CD4-positive, alpha-beta T cell treated with Interferon alpha-2 for 1 hour (primary cell): Measurements from ENCODE around the gene LARP1B.
"Not testable (repeated sequence)": the region's sequence is repeated elsewhere in the genome, so short reads cannot be mapped to it uniquely, and the experiment has no call there.

Source experiments
- DNase-seq, 2 donors: peaks; one replicate each; pipeline ENCODE4 v3.0.0-alpha.2; 2020 to 2022

The LARP1B gene

GRCh38 chr4:128060699-128061565 lies at the start of gene LARP1B:
Gene LARP1B (plus strand): TSS chr4:128061312. CDS start chr4:128074952, 13,640 bp downstream.
- peak; percentile 92 to 94 for DNase-seq

DNA sequence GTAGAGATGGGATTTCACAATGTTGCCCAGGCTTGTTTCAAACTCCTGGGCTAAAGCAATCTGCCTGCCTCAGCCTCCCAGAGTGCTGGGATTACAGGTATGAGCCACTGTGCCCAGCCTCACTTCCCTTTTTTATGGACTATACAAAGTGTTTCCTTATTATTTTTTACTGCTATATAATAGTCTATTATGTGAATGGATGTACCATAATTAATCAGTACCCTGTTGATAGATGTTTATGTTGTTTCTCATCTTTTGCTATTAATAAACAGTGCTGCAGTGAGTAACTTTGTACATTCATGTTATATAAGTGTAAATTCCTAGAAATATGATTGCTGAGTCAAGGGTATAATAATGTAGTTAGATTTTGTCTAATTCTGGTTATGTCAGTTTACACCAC lies 35.8 kb upstream of the LARP1B start:
- DNase-seq = no peak

- no peak for DNase-seq
Observed at GRCh38 chr4:128029907-128030306, 31.2 kb upstream of the LARP1B start.

DNA sequence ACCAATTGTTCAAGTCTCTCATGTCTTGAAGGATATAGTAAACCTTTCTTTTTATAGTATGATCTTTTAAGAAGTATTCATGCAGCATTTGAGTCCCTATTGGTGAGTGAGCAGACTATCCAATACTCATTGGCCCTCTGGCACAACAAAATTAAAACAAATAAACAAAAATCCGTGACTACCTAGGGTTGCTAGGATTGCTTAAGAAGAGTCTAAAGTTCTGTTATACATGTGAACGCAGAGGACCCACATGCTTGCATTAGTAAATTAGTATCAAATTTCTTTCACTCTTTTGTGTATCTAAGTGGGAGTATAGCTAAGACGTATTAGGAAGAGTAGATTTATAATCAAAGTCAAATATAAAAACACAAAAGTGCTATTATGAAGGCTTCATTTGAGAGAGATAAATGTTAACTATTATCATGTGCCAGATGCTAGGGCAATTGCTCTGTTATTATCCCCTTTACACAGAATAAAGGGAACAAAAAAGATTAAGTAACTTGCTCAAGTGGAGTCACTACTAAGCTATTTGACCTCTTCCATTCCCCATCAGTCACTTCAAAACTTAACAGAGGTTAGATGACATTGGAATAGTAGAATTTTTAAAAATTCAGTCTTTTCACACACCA lies 29.2 kb upstream of the LARP1B start:
- no peak for DNase-seq

DNA sequence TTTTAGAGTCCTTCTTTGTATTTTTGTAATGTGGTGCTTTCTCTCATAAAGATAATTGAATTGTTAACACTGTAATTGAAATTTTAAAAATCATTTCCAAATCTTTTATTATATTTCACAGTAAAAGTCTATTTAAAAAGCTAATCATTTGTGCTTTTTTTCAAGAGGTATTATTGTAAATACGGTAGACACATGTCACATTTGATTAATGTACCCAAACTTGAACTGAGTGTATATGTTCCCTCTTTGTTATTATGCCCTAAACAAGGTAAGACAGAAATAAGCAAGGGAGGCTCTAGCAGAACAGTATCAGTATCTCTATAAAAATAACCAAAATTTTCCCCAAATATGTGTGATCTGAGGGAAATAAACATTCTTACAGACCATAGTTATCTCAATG lies 21.5 kb upstream of the LARP1B start:
- DNase-seq = no peak

- DNase-seq = not testable (repeated sequence)
Observed at GRCh38 chr4:128047019-128047418, 14.1 kb upstream of the LARP1B start.

DNA sequence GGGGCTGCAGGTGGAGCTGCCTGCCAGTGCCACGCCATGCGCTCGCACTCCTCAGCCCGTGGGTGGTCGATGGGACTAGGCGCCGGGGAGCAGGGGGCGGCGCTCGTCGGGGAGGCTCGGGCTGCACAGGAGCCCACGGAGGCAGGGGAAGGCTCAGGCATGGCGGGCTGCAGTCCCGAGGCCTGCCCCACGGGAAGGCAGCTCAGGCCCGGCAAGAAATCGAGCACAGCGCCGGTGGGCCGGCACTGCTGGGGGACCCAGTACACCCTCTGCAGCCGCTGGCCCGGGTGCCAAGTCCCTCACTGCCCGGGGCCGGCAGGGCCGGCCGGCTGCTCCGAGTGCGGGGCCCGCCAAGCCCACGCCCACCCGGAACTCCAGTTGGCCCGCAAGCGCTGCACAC lies 13.6 kb upstream of the LARP1B start:
- not testable (repeated sequence) for DNase-seq

GRCh38 chr4:128051229-128051628 lies 9.9 kb upstream of the LARP1B start:
- not testable (repeated sequence) for DNase-seq

DNA sequence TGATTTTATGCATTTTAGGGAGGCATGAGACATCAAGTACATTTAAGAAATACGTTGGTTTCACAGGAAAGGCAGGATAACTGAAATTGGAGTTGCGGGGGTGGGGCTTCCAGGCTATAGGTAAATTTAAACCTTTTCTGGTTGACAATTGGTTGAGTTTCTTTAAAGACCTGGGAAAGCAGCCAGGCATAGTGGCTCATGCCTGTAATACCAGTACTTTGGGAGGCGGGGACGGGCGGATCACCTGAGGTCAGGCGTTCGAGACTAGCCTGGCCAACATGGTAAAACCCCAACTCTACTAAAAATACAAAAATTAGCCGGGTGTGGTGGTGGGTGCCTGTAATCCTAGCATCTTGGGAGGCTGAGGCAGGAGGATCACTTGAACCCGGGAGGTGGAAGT lies 6.2 kb upstream of the LARP1B start:
- DNase-seq = not testable (repeated sequence)

DNA sequence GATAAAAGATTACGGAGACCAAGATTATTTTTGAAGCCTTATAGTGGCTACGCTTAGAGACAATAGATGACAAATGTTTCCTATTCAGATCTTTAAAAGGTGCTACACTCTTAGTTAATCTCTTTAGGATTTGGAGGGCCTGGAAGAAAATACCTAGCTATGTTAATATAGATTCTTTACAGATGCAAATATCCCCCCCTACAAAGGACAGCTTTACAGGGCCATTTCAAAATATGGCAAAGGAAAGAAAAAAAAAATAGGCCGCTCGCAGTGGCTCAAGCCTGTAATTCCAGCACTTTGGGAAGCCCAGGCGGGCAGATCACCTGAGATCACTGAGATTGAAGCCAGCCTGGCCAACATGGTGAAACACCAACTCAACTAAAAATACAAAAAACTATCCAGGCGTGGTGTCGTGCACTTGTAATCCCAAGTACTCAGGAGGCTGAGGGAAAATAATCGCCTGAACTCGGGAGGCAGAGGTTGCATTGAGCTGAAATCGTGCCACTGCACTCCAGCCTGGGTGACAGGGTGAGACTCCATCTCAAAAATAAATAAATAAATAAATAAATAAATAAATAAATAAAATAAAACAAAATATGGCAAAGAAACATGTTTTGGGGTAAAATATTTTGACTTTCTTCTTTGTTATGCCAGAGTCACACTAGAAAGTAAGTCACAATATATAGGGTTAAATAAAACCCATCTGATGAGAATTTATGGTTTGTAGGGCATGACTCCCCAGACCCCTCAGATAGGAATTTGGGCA lies 5.5 kb upstream of the LARP1B start:
- not testable (repeated sequence) for DNase-seq

- no peak for DNase-seq
Observed at GRCh38 chr4:128056396-128056795, 4.7 kb upstream of the LARP1B start.

- no peak for DNase-seq
Observed at GRCh38 chr4:128060121-128060698, 902 bp upstream of the LARP1B start.

GRCh38 chr4:128061566-128062536 lies 739 bp downstream of the LARP1B start:
- peak; percentile 45 to 71 for DNase-seq

DNA sequence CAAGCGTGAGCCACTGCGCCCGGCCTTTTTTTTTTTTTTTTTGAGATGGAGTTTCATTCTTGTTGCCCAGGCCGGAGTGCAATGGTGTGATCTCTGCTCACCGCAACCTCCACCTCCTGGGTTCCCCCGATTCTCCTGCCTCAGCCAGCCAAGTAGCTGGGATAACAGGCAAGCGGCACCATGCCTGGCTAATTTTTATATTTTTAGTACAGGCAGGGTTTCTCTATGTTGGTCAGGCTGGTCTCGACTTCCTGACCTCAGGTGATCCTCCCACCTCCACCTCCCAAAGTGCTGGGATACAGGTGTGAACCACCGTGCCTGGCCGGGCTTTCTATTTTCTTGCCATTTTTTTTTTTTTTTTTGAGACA lies 5.3 kb downstream of the LARP1B start:
- DNase-seq = not testable (repeated sequence)

DNA sequence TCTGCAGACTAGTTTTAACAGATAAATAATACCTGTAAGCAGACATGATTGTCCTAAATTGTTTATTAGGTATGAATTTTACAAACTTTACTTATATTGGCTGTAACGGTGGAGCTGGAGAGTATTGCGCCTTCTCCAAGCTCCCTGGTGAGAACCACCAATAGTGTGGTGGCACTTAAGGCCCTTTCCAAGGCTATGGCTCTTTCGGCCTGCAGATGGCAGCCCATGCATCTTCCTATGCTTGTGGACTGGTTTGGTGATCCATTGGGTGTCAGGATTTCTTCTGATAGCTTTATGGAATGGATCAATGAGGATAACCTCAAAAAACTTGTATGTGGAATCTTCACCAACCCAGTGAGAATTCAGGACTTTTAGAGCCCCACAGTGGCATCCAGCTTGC lies 7.8 kb downstream of the LARP1B start:
- no peak for DNase-seq

- no peak for DNase-seq
Observed at GRCh38 chr4:128076464-128076863, 15.4 kb downstream of the LARP1B start.

DNA sequence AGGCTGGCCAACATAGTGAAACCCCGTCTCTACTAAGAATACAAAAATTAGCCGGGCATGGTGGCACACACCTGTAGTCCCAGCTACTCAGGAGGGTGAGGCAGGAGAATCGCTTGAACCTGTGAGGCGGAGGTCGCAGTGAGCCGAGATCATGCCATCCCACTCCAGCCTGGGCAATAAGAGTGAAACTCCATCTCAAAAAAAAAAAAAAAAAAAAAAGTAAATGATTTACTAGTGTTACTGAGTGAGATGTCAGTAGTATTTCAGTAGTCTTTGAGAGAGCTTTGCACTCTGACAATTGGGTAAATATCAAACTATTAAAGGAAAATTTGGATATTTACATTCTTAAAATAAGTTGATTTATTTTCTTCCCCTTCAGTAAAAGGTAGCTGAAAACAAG lies 34.2 kb downstream of the LARP1B start:
- not testable (repeated sequence) for DNase-seq

DNA sequence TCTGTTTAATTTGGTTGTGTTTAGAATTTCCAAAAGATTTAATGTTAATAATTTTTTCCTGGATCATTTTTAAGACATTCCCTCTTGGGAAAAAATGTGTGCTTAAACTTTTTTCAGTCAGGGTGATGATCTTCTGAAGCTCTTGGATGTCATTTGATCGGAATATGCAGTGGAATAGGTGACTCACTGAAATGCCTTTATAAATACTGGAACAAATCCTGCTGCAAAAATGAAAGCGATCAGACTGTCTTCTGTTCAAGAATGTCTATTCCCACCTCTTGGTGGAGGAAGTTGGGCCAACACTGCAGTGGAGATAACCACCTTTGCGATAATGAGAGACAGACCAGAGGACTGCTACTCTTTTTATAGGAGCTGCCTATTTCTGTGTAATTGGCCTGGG lies 46.7 kb downstream of the LARP1B start:
- no peak for DNase-seq

- DNase-seq = no peak
Observed at GRCh38 chr4:128123036-128123435, 61.9 kb downstream of the LARP1B start.

GRCh38 chr4:128130621-128131020 lies 69.5 kb downstream of the LARP1B start:
- DNase-seq = no peak

- DNase-seq = no peak
Observed at GRCh38 chr4:128134925-128135324, 73.8 kb downstream of the LARP1B start.

GRCh38 chr4:128135391-128135790 lies 74.3 kb downstream of the LARP1B start:
- no peak for DNase-seq
